PC-3 (cell line): ENCODE results near the gene COQ8A.

Experiments used
- EZH2 ChIP-seq: fragments of 300-600 bp; sonication (generic); IDR thresholded peaks from one replicate; pipeline ENCODE4 v1.6.1; 2017; ENCODE audit warnings: antibody characterized with exemption, mild to moderate bottlenecking, low read length; ENCODE audit not compliant: unreplicated experiment
- TF ChIP-seq, protein P1 (sequence below): fragments of 300-600 bp; sonication (generic); conservative IDR thresholded peaks from 2 replicates; pipeline ENCODE4 v1.5.1; 2017; ENCODE audit warnings: antibody characterized with exemption, low read depth, mild to moderate bottlenecking, low read length

DNA sequence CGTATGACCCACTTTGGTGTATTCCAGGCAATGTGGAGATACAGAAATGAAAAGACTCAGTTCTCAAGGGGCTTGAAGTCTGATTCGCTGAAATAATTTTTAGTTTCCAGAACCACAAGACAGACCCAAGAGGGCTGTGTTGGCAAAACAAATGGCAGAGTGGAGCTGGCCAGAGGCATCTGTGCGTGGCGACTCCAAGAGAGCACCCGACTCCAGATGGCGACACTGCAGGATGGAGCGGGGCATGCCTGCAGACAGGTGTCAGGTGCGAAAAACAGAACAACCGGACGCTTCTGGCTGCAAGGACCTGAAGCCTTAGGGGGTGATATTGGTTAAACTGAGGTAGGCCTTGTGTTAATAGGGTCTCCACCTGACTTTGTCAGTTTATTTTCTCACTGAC, 31.7 kb upstream of the COQ8A start:
- TF ChIP-seq, protein P1, sequence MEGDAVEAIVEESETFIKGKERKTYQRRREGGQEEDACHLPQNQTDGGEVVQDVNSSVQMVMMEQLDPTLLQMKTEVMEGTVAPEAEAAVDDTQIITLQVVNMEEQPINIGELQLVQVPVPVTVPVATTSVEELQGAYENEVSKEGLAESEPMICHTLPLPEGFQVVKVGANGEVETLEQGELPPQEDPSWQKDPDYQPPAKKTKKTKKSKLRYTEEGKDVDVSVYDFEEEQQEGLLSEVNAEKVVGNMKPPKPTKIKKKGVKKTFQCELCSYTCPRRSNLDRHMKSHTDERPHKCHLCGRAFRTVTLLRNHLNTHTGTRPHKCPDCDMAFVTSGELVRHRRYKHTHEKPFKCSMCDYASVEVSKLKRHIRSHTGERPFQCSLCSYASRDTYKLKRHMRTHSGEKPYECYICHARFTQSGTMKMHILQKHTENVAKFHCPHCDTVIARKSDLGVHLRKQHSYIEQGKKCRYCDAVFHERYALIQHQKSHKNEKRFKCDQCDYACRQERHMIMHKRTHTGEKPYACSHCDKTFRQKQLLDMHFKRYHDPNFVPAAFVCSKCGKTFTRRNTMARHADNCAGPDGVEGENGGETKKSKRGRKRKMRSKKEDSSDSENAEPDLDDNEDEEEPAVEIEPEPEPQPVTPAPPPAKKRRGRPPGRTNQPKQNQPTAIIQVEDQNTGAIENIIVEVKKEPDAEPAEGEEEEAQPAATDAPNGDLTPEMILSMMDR: no peak
- TF ChIP-seq EZH2: no peak
